NCI-H187 (cell line): ENCODE data around the gene SLC22A13.
"Not testable (repeated sequence)": the region's sequence is repeated elsewhere in the genome, so short reads cannot be mapped to it uniquely, and the experiment has no call there.

Experiments used
- DNase-seq, 2 experiments: peaks; one replicate each; lab custom pipeline; 2025; lab: John Stamatoyannopoulos, UW

SLC22A13 gene

GRCh38 chr3:38264779-38265178, 833 bp upstream of the SLC22A13 start:
- no peak for DNase-seq

GRCh38 chr3:38266810-38267209, 1.2 kb downstream of the SLC22A13 start:
- no peak for DNase-seq

- DNase-seq = no peak
These were observed 2.0 kb downstream of the SLC22A13 start for GRCh38 chr3:38267662-38268061.

GRCh38 chr3:38268087-38268486, 2.5 kb downstream of the SLC22A13 start:
- no peak for DNase-seq

GRCh38 chr3:38268522-38268921, 2.9 kb downstream of the SLC22A13 start:
- DNase-seq = no peak

- DNase-seq = no peak
These were observed 5.0 kb downstream of the SLC22A13 start for GRCh38 chr3:38270606-38271005.

- DNase-seq = no peak
These were observed 5.9 kb downstream of the SLC22A13 start for GRCh38 chr3:38271553-38271952.

- DNase-seq = no peak
These were observed 9.4 kb downstream of the SLC22A13 start for GRCh38 chr3:38274864-38275649.

- no peak for DNase-seq
These were observed 10.0 kb downstream of the SLC22A13 start for GRCh38 chr3:38275658-38276057.

GRCh38 chr3:38276081-38276916, 10.7 kb downstream of the SLC22A13 start:
- DNase-seq = no peak

GRCh38 chr3:38276917-38277630, 11.5 kb downstream of the SLC22A13 start:
- DNase-seq = no peak

- DNase-seq = no peak
These were observed 13.2 kb downstream of the SLC22A13 start for GRCh38 chr3:38278841-38279240.

GRCh38 chr3:38281895-38282686, 16.5 kb downstream of the SLC22A13 start, which contains the start of gene SLC22A14:
SLC22A14 (plus strand) TSS chr3:38282294; CDS start chr3:38306027, 23,733 bp downstream.
- DNase-seq = no peak

GRCh38 chr3:38283810-38284755, 18.5 kb downstream of the SLC22A13 start:
- DNase-seq = no peak

- DNase-seq = no peak
These were observed 19.1 kb downstream of the SLC22A13 start for GRCh38 chr3:38284756-38285150.

GRCh38 chr3:38289286-38290217, 23.9 kb downstream of the SLC22A13 start:
- not testable (repeated sequence) for DNase-seq

GRCh38 chr3:38297053-38297452, 31.4 kb downstream of the SLC22A13 start:
- not testable (repeated sequence) for DNase-seq

- DNase-seq = no peak
These were observed 31.9 kb downstream of the SLC22A13 start for GRCh38 chr3:38297537-38297936.
